LNCaP clone FGC (cell line): ENCODE measurements around the gene DAPK1.
"Not testable (repeated sequence)": the region's sequence is repeated elsewhere in the genome, so short reads cannot be mapped to it uniquely, and the experiment has no call there.

Experiments
- DNase-seq: peaks from one replicate; pipeline ENCODE4 v3.0.0-alpha.2; 2011; ENCODE audit warnings: low read depth
- H3K4me3 ChIP-seq: 2 replicates; pipeline ENCODE4 v1.5.1; 2011; ENCODE audit warnings: mild to moderate bottlenecking, low read depth, low read length, control low read depth
- TF ChIP-seq, protein P1 (sequence below): IDR thresholded peaks from 2 replicates; pipeline ENCODE4 v1.5.1; 2012; ENCODE audit warnings: mild to moderate bottlenecking; ENCODE audit not compliant: control insufficient read depth, insufficient read depth; ENCODE audit errors: extremely low read depth

DAPK1 gene

DNA sequence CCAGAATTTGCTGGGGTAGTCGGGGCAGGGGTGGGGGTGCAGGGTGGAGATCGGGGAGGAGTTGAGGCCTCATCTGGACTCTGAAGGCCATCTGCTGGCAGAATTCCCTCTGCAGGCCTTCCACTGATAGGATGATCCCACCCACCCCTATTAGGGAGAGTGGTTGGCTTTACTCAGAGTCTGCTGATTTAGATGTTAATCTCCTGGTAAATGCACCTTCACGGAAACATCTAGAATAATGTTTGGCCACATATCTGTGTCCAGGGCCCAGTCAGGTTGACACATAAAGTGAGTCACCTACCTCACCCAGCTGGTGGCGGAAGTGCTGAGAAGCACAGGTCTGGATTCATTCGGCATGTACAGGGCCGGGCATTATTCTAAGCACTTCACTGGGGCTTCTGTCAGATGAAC, 50.0 kb downstream of the DAPK1 start:
- H3K4me3 ChIP-seq: no peak overlapping the region
- DNase-seq: no peak
- TF ChIP-seq, protein P1, sequence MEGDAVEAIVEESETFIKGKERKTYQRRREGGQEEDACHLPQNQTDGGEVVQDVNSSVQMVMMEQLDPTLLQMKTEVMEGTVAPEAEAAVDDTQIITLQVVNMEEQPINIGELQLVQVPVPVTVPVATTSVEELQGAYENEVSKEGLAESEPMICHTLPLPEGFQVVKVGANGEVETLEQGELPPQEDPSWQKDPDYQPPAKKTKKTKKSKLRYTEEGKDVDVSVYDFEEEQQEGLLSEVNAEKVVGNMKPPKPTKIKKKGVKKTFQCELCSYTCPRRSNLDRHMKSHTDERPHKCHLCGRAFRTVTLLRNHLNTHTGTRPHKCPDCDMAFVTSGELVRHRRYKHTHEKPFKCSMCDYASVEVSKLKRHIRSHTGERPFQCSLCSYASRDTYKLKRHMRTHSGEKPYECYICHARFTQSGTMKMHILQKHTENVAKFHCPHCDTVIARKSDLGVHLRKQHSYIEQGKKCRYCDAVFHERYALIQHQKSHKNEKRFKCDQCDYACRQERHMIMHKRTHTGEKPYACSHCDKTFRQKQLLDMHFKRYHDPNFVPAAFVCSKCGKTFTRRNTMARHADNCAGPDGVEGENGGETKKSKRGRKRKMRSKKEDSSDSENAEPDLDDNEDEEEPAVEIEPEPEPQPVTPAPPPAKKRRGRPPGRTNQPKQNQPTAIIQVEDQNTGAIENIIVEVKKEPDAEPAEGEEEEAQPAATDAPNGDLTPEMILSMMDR: no peak

DNA sequence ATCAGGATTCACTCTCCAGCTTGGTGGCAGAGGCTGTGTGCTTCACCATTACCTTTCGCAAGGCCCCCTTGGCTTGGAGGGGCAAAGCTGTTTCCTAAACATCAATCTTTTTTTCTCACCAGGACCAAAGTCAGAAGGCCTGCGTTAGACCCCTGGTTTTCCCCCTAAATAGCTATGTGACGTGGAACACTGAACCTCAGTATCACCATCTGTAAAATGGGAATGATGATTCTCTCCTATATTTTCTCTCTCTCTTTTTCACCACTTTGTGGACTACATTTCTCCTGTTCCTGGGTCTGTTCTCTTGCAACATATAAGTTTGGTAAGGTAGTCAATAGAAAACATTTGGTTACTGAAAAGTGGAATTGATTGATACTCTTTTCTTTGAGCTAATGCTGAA, 50.5 kb downstream of the DAPK1 start:
- DNase-seq: no peak
- TF ChIP-seq, protein P1: no peak
- H3K4me3 ChIP-seq: no peak overlapping the region

DNA sequence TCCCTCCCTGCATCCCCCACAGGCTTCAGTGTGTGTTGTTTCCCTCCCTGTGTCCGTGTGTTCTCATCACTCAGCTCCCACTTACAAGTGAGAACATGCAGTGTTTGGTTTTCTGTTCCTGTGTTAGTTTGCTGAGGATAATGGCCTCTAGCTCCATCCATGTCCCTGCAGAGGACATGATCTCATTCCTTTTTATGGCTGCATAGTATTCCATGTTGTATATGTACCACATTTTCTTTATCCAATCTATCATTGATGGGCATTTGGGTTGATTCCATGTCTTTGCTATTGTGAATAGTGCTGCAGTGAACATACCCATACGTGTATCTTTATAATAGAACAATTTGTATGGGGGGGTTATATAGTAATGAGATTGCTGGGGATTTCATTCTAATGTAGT, 51.4 kb downstream of the DAPK1 start:
- DNase-seq, H3K4me3 ChIP-seq: not testable (repeated sequence)

DNA sequence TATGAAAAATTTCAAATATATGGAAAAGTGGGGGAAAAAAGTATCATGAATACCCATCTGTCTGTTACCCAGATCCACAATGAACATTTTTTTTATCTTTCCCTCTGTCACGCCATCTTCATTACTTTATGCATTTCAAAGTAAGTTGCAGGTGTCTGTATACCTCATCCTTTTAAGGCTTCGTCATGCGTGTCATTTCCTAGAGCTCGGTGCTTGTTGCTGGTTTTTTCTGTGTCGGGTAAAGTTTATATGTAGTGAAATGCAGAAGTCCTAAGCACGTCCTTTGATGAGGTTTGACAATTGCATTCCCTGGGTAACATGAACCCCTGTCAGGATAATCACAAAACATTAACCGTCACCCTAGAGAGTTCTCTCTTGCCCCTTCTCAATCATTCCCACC, 52.1 kb downstream of the DAPK1 start:
- no peak overlapping the region for H3K4me3 ChIP-seq
- DNase-seq: no peak
- TF ChIP-seq, protein P1: no peak

DNA sequence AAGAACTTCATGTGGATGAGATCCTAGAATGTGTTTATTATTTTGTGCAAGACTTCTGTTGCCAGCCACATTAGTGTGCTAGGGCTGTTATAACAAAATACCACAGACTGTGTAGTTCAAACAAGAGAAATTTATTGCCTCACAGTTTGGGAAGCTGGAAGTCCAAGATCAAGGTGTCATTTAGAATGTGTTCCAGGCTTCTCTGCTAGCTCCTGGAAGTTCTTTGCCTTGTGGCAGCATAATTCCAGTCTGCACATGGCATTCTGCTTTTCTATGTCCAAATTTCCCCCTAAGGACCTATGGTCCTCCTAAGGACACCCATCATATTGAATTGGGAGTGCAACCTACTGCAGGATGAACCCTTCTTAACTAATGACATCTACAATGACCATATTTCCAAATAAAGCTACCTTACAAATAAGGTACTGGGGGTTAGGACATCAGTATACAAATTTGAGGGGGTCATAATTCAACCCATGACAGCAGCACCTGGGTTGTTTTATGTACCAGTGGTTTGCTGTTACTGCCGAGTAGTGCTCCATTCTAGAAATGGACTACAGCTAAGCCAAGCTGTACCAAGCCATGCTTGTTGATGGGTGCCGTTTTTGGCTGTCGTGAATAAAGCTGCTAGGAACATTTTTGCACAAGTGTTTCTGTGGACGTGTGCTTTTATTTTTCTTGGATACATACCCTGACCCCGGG, 52.7 kb downstream of the DAPK1 start:
- no peak for DNase-seq
- TF ChIP-seq, protein P1: no peak
- H3K4me3 ChIP-seq: no peak overlapping the region

DNA sequence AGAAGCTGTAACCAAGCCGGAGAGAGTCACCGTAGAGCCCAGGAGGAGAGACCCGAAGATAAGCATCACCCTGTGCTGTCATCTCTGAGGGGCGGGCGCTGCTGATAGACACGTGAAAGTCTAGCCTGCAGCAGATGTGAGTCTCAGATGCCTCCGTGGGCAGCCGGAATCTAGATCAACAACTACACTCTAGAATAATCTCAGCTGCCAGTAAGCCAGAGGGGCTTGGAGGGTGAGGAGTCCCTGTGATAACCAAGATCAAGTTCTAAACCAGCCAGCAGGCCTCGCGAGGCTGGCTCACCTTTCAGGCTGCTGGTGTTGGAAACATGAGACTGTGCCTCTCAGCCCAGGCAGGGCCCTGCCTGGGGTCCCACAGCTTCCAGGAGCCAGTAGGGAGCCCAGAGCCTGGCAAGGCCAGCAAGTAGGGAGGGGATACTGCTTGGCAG, 54.1 kb downstream of the DAPK1 start:
- TF ChIP-seq, protein P1: no peak
- no peak for DNase-seq
- no peak overlapping the region for H3K4me3 ChIP-seq

DNA sequence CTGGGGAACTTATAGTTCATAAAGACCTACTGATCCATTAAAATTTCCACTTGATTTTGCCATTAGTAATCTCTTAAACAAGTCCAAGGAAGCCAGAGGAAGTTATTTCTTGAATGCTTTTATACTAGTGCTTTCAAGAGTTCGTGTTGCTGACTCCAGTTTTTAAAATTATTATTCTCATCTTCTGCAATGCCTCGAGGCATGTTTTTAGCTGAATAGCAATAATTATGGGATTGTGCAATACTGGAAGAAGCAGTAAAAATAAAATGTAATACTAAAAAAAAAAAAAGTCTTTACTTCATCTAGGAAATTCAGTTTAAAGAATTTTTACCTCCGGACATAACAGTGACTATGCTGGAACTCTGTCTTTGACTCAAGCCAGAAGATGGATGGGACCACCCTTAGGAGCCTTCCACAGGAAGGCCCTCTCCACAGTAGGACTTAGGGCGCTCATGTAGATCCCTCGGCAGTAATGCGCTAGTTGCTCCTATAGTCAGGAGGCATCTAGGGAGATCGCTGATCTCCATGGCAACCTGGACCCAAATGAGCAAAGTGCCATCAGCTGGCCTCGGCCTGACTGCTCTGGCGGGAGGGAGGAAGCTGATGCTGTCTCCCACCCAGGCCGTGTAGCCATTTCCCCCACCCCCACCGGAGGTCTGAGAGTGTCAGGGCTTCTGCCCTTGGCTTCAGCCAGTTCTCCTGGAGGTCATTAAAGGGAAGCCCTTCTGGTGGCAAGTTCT, 56.7 kb downstream of the DAPK1 start:
- no peak overlapping the region for H3K4me3 ChIP-seq
- TF ChIP-seq, protein P1: no peak
- no peak for DNase-seq
